ENCODE data around the gene DEGS1.

The DEGS1 gene

GRCh38 chr1:224199679-224200078 lies 16.6 kb downstream of the DEGS1 start:
- H3K9ac ChIP-seq (ENCODE audit: low read length), result no peak overlapping the region
- no peak overlapping the region for H2AK5ac ChIP-seq (ENCODE audit: low read length)
- no peak overlapping the region for H4K12ac ChIP-seq (ENCODE audit: low read depth, low read length)
- WGBS (ENCODE audit: extremely low coverage, insufficient coverage, insufficient read length), result no CpG with 5 or more reads among the region's 2 CpGs
- H3K4me1 ChIP-seq (ENCODE audit: control insufficient read depth in 1 of 2, insufficient read depth in 2 of 2, low read length in 2 of 2), result peaks cover 12 to 18% of the 10 kb centered on the region in 2 experiments
- no peak overlapping the region for H3K18ac ChIP-seq (ENCODE audit: low read length)
- H3K27me3 ChIP-seq (ENCODE audit: insufficient read depth, low read length), result no peaks in the 10 kb centered on the region
- H4K8ac ChIP-seq (ENCODE audit: low read depth, low read length), result no peak overlapping the region
- no peak overlapping the region for H3K4me3 ChIP-seq (ENCODE audit: low read depth, low read length)
- H3K4ac ChIP-seq (ENCODE audit: low read depth, low read length), result no peak overlapping the region
- H3K4me2 ChIP-seq (ENCODE audit: low read length), result no peak overlapping the region
- no peak overlapping the region for H2AFZ ChIP-seq (ENCODE audit: insufficient read depth, low read length, poor library complexity)
- no peak overlapping the region for H3K23ac ChIP-seq (ENCODE audit: low read length)
- peaks cover 8% of the 10 kb centered on the region for H3K79me1 ChIP-seq (ENCODE audit: low read length)
- H3K27ac ChIP-seq (ENCODE audit: low read depth, low read length), result no peak overlapping the region
- H3K14ac ChIP-seq (ENCODE audit: low read length), result no peak overlapping the region
- no peaks in the 10 kb centered on the region for H3K9me3 ChIP-seq (ENCODE audit: insufficient read depth, low read depth, low read length)
- DNase-seq, result no peak
- H3K79me2 ChIP-seq (ENCODE audit: control insufficient read depth, insufficient read depth, low read length, poor library complexity), result no peaks in the 10 kb centered on the region
- no peak overlapping the region for H2BK120ac ChIP-seq (ENCODE audit: insufficient read depth, low read length, poor library complexity)
- no peak overlapping the region for H2BK5ac ChIP-seq (ENCODE audit: low read depth, low read length, poor library complexity)
- peaks cover 0 to 2% of the 10 kb centered on the region in 2 experiments for H3K36me3 ChIP-seq (ENCODE audit: control insufficient read depth in 1 of 2, insufficient read depth in 2 of 2, low read length in 2 of 2)
- H2BK12ac ChIP-seq (ENCODE audit: low read length), result no peak overlapping the region
- no peak overlapping the region for H4K91ac ChIP-seq (ENCODE audit: low read depth, low read length)

- no peaks in the 10 kb centered on the region for H3K9me3 ChIP-seq (ENCODE audit: insufficient read depth, low read depth, low read length)
- DNase-seq, result no peak
- no CpG with 5 or more reads among the region's 5 CpGs for WGBS (ENCODE audit: extremely low coverage, insufficient coverage, insufficient read length)
Measured at GRCh38 chr1:224201383-224201782, 18.3 kb downstream of the DEGS1 start.

GRCh38 chr1:224201853-224202252 lies 18.8 kb downstream of the DEGS1 start:
- Histone ChIP-seq H3K23ac (ENCODE audit: low read length) (no peak overlapping the region), H4K12ac (ENCODE audit: low read depth, low read length) (no peak overlapping the region), H3K4me2 (ENCODE audit: low read length) (no peak overlapping the region), H3K4ac (ENCODE audit: low read depth, low read length) (no peak overlapping the region), H2AK5ac (ENCODE audit: low read length) (no peak overlapping the region), H3K27me3 (ENCODE audit: insufficient read depth, low read length) (no peaks in the 10 kb centered on the region), H3K9me3 (ENCODE audit: insufficient read depth, low read depth, low read length) (no peaks in the 10 kb centered on the region), H2BK5ac (ENCODE audit: low read depth, low read length, poor library complexity) (no peak overlapping the region), H2AFZ (ENCODE audit: insufficient read depth, low read length, poor library complexity) (no peak overlapping the region), H3K9ac (ENCODE audit: low read length) (no peak overlapping the region), H3K79me2 (ENCODE audit: control insufficient read depth, insufficient read depth, low read length, poor library complexity) (peaks cover 2% of the 10 kb centered on the region), H3K36me3 (ENCODE audit: control insufficient read depth in 1 of 2, insufficient read depth in 2 of 2, low read length in 2 of 2) (no peaks in the 10 kb centered on the region), H2BK120ac (ENCODE audit: insufficient read depth, low read length, poor library complexity) (no peak overlapping the region), H4K91ac (ENCODE audit: low read depth, low read length) (no peak overlapping the region), H3K79me1 (ENCODE audit: low read length) (peaks cover 15% of the 10 kb centered on the region), H4K8ac (ENCODE audit: low read depth, low read length) (no peak overlapping the region), H3K27ac (ENCODE audit: low read depth, low read length) (no peak overlapping the region), H3K4me3 (ENCODE audit: low read depth, low read length) (no peak overlapping the region), H3K18ac (ENCODE audit: low read length) (no peak overlapping the region), H2BK12ac (ENCODE audit: low read length) (no peak overlapping the region), H3K4me1 (ENCODE audit: control insufficient read depth in 1 of 2, insufficient read depth in 2 of 2, low read length in 2 of 2) (peaks cover 19 to 25% of the 10 kb centered on the region in 2 experiments), H3K14ac (ENCODE audit: low read length) (no peak overlapping the region)
- no CpG with 5 or more reads among the region's 4 CpGs for WGBS (ENCODE audit: extremely low coverage, insufficient coverage, insufficient read length)
- no peak for DNase-seq

More at GRCh38 chr1:224201383-224201782, 18.3 kb downstream of the DEGS1 start:
- no peak overlapping the region for H3K4me2 ChIP-seq (ENCODE audit: low read length)
- no peak overlapping the region for H2AFZ ChIP-seq (ENCODE audit: insufficient read depth, low read length, poor library complexity)
- no peak overlapping the region for H3K18ac ChIP-seq (ENCODE audit: low read length)
- no peaks in the 10 kb centered on the region for H3K27me3 ChIP-seq (ENCODE audit: insufficient read depth, low read length)
- H4K12ac ChIP-seq (ENCODE audit: low read depth, low read length), result no peak overlapping the region
- peaks cover 15% of the 10 kb centered on the region for H3K79me1 ChIP-seq (ENCODE audit: low read length)
- no peak overlapping the region for H2BK120ac ChIP-seq (ENCODE audit: insufficient read depth, low read length, poor library complexity)
- no peak overlapping the region for H2BK5ac ChIP-seq (ENCODE audit: low read depth, low read length, poor library complexity)
- no peak overlapping the region for H3K4ac ChIP-seq (ENCODE audit: low read depth, low read length)
- H4K8ac ChIP-seq (ENCODE audit: low read depth, low read length), result no peak overlapping the region
- H4K91ac ChIP-seq (ENCODE audit: low read depth, low read length), result no peak overlapping the region
- H3K4me1 ChIP-seq (ENCODE audit: control insufficient read depth in 1 of 2, insufficient read depth in 2 of 2, low read length in 2 of 2), result peaks cover 19 to 25% of the 10 kb centered on the region in 2 experiments
- no peak overlapping the region for H3K23ac ChIP-seq (ENCODE audit: low read length)
- H2AK5ac ChIP-seq (ENCODE audit: low read length), result no peak overlapping the region
- H3K27ac ChIP-seq (ENCODE audit: low read depth, low read length), result no peak overlapping the region
- peaks cover 2% of the 10 kb centered on the region for H3K79me2 ChIP-seq (ENCODE audit: control insufficient read depth, insufficient read depth, low read length, poor library complexity)
- H3K36me3 ChIP-seq (ENCODE audit: control insufficient read depth in 1 of 2, insufficient read depth in 2 of 2, low read length in 2 of 2), result no peaks in the 10 kb centered on the region
- H2BK12ac ChIP-seq (ENCODE audit: low read length), result no peak overlapping the region
- H3K9ac ChIP-seq (ENCODE audit: low read length), result no peak overlapping the region
- H3K4me3 ChIP-seq (ENCODE audit: low read depth, low read length), result no peak overlapping the region
- no peak overlapping the region for H3K14ac ChIP-seq (ENCODE audit: low read length)

GRCh38 chr1:224203243-224204016 lies 20.4 kb downstream of the DEGS1 start:
- peaks cover 19 to 25% of the 10 kb centered on the region in 2 experiments for H3K4me1 ChIP-seq (ENCODE audit: control insufficient read depth in 1 of 2, insufficient read depth in 2 of 2, low read length in 2 of 2)
- no peaks in the 10 kb centered on the region for H3K36me3 ChIP-seq (ENCODE audit: control insufficient read depth in 1 of 2, insufficient read depth in 2 of 2, low read length in 2 of 2)
- H3K14ac ChIP-seq (ENCODE audit: low read length), result peak overlapping the region; percentile 4
- no peak overlapping the region for H3K4ac ChIP-seq (ENCODE audit: low read depth, low read length)
- peaks cover 18% of the 10 kb centered on the region for H3K79me1 ChIP-seq (ENCODE audit: low read length)
- H2AK5ac ChIP-seq (ENCODE audit: low read length), result no peak overlapping the region
- H3K23ac ChIP-seq (ENCODE audit: low read length), result no peak overlapping the region
- peak overlapping the region; percentile 61 for H4K12ac ChIP-seq (ENCODE audit: low read depth, low read length)
- no peak overlapping the region for H3K9ac ChIP-seq (ENCODE audit: low read length)
- peak overlapping the region; percentile 69 for H4K8ac ChIP-seq (ENCODE audit: low read depth, low read length)
- H3K4me3 ChIP-seq (ENCODE audit: low read depth, low read length), result no peak overlapping the region
- H2BK120ac ChIP-seq (ENCODE audit: insufficient read depth, low read length, poor library complexity), result no peak overlapping the region
- H2BK5ac ChIP-seq (ENCODE audit: low read depth, low read length, poor library complexity), result peak overlapping the region; percentile 72
- H3K27ac ChIP-seq (ENCODE audit: low read depth, low read length), result peak overlapping the region; percentile 82
- H4K91ac ChIP-seq (ENCODE audit: low read depth, low read length), result no peak overlapping the region
- peak; percentile 25 to 43 for DNase-seq
- H3K27me3 ChIP-seq (ENCODE audit: insufficient read depth, low read length), result no peaks in the 10 kb centered on the region
- H3K9me3 ChIP-seq (ENCODE audit: insufficient read depth, low read depth, low read length), result no peaks in the 10 kb centered on the region
- peak overlapping the region; percentile 71 for H2AFZ ChIP-seq (ENCODE audit: insufficient read depth, low read length, poor library complexity)
- no CpG with 5 or more reads among the region's 8 CpGs for WGBS (ENCODE audit: extremely low coverage, insufficient coverage, insufficient read length)
- peak overlapping the region; percentile 82 for H2BK12ac ChIP-seq (ENCODE audit: low read length)
- peak overlapping the region; percentile 5 for H3K4me2 ChIP-seq (ENCODE audit: low read length)
- peaks cover 2% of the 10 kb centered on the region for H3K79me2 ChIP-seq (ENCODE audit: control insufficient read depth, insufficient read depth, low read length, poor library complexity)
- peak overlapping the region; percentile 61 for H3K18ac ChIP-seq (ENCODE audit: low read length)

Measured in trophoblast cell (in vitro differentiated cells and primary cell).